GM12878 (cell line): ENCODE data around the gene CSTA. TPM values are rescaled to one million over a fixed set of nuclear protein-coding genes. Genes with fewer than 3 reads are reported as not detected.

Experiments
- BACH1 ChIP-seq: fragments of 450-650 bp; IDR thresholded peaks from 2 replicates; pipeline ENCODE4 v1.6.1; 2017; ENCODE audit warnings: mild to moderate bottlenecking, borderline replicate concordance
- BCL11A ChIP-seq: IDR thresholded peaks from 2 replicates; pipeline ENCODE4 v1.6.1; 2011; ENCODE audit warnings: low read depth, low read length
- BCLAF1 ChIP-seq: fragments of 450-650 bp; IDR thresholded peaks from 2 replicates; pipeline ENCODE4 v1.6.1; 2017; ENCODE audit warnings: antibody characterized with exemption, mild to moderate bottlenecking, moderate library complexity
- BHLHE40 ChIP-seq, 2 experiments: fragments of 450-650 bp in 1 of 2; IDR thresholded peaks; 2 replicates each; pipeline ENCODE4 v1.6.1; 2011 to 2017; ENCODE audit warnings: low read depth in 2 of 2, borderline replicate concordance in 1 of 2, improper control_type of control experiment in 1 of 2, low read length in 1 of 2, mild to moderate bottlenecking in 1 of 2
- CBX3 ChIP-seq: fragments of 200-600 bp; sonication (generic); IDR thresholded peaks from 2 replicates; pipeline ENCODE4 v1.6.1; 2016; ENCODE audit warnings: low read depth, borderline replicate concordance
- CEBPB ChIP-seq, 2 experiments: fragments of 150-350 bp in 1 of 2; IDR thresholded peaks; 2 replicates each; pipeline ENCODE4 v1.6.1; 2012 to 2014; ENCODE audit warnings: low read depth in 2 of 2, low read length in 2 of 2, borderline replicate concordance in 1 of 2, inconsistent platforms in 1 of 2
- E2F8 ChIP-seq: fragments of 450-650 bp; IDR thresholded peaks from 2 replicates; pipeline ENCODE4 v1.6.1; 2018; ENCODE audit warnings: mild to moderate bottlenecking, low read depth, moderate library complexity; ENCODE audit not compliant: partially characterized antibody
- GABPA ChIP-seq: IDR thresholded peaks from 2 replicates; pipeline ENCODE4 v1.6.1; 2014; ENCODE audit warnings: antibody characterized with exemption, low read depth, mild to moderate bottlenecking, inconsistent platforms
- MAX ChIP-seq: IDR thresholded peaks from 2 replicates; pipeline ENCODE4 v1.6.1; 2012; ENCODE audit warnings: low read depth, low read length, improper control_type of control experiment
- MLLT1 ChIP-seq: fragments of 450-650 bp; IDR thresholded peaks from 2 replicates; pipeline ENCODE4 v1.6.1; 2016; ENCODE audit warnings: mild to moderate bottlenecking
- MTA3 ChIP-seq: IDR thresholded peaks from 2 replicates; pipeline ENCODE4 v1.6.1; 2012; ENCODE audit warnings: low read length, inconsistent platforms, borderline replicate concordance
- NRF1 ChIP-seq: conservative IDR thresholded peaks from 2 replicates; pipeline ENCODE4 v1.6.1; 2011; ENCODE audit warnings: mild to moderate bottlenecking, low read depth, low read length, improper control_type of control experiment
- PAX5 ChIP-seq: IDR thresholded peaks from 2 replicates; pipeline ENCODE4 v1.6.1; 2011; ENCODE audit warnings: low read depth, low read length, borderline replicate concordance
- RUNX3 ChIP-seq: IDR thresholded peaks from 2 replicates; pipeline ENCODE4 v1.6.1; 2012; ENCODE audit warnings: low read length, inconsistent platforms
- SREBF1 ChIP-seq: IDR thresholded peaks from 2 replicates; pipeline ENCODE4 v1.6.1; 2012; ENCODE audit warnings: mild to moderate bottlenecking, low read length
- STAT3 ChIP-seq: IDR thresholded peaks from 2 replicates; pipeline ENCODE4 v1.6.1; 2011; ENCODE audit warnings: low read depth, low read length, improper control_type of control experiment
- TCF3 ChIP-seq: IDR thresholded peaks from 2 replicates; pipeline ENCODE4 v1.6.1; 2012; ENCODE audit warnings: low read depth, mild to moderate bottlenecking, low read length, borderline replicate concordance; ENCODE audit not compliant: insufficient read depth
- ZNF24 ChIP-seq: fragments of 450-650 bp; IDR thresholded peaks from 2 replicates; pipeline ENCODE4 v1.6.1; 2017; ENCODE audit warnings: antibody characterized with exemption, mild to moderate bottlenecking
- ZNF592 ChIP-seq: fragments of 450-650 bp; IDR thresholded peaks from 2 replicates; pipeline ENCODE4 v1.6.1; 2017; ENCODE audit warnings: mild to moderate bottlenecking, moderate library complexity
- ZZZ3 ChIP-seq: IDR thresholded peaks from 2 replicates; pipeline ENCODE4 v1.6.1; 2011; ENCODE audit warnings: low read depth; ENCODE audit not compliant: control insufficient read depth, insufficient read length
- polyA plus RNA-seq, 11 experiments: library from polyadenylated mRNA; depleted of rRNA in 4 of 11; unstranded in 6 of 11; stranded (reverse) in 5 of 11; fragments of >200 nt; fragmentation: Nextera tagmentation in 4 of 11; fragmentation: Illumina TruSeq in 1 of 11; extraction: Ambion mirVana in 4 of 11; extraction: Trizol in 1 of 11; gene quantifications; 1 replicate in 1 of 11; 2 replicates in 10 of 11; pipeline versions ENCODE4 v1.2.1 to v1.2.3, GENCODE V29; 2011 to 2016; ENCODE audit warnings: inconsistent platforms in 2 of 11, missing spikeins in 2 of 11, low read depth in 1 of 11
- total RNA-seq, 4 experiments: library from RNA; depleted of rRNA in 3 of 4; stranded (reverse); fragments of >200 nt in 3 of 4; fragmentation: Illumina TruSeq in 1 of 4; extraction: Trizol in 1 of 4; gene quantifications; 2 replicates each; pipeline versions ENCODE4 v1.2.1 to v1.2.3, GENCODE V29; 2013 to 2021

CSTA gene
- total and polyA plus RNA-seq, 10 of the 15 experiments (the other 5 are each of a cell fraction or from before 2014, with no cell fraction given) = 1.8 to 6.7 (median 3.4) TPM

GRCh38 chr3:122298239-122298638 is 26.8 kb upstream of the CSTA start (continued):
- TF ChIP-seq E2F8 (no peak), RUNX3 (peak; percentile 96), BCL11A (peak; percentile 57; the same call in 1 of the 2 replicates), BHLHE40 (IDR thresholded peaks at IDR 0.05; ENCODE audit: borderline replicate concordance in 1 of 2, low read depth in 2 of 2, low read length in 1 of 2) (peak; percentile 38 to 60; a peak in 3 of 4 replicates), NRF1 (no peak), CBX3 (no peak), MAX (no peak), ZNF592 (peak; percentile 86; the same call in 1 of the 2 replicates), SREBF1 (no peak), TCF3 (no peak), CEBPB (IDR thresholded peaks at IDR 0.05; ENCODE audit: borderline replicate concordance in 1 of 2, low read depth in 2 of 2, low read length in 2 of 2) (no peak), PAX5 (peak; percentile 88), MTA3 (0 out of 2 replicates have a peak, but pooled peaks have one; percentile 35), STAT3 (no peak), BCLAF1 (no peak), MLLT1 (no peak), GABPA (no peak), ZZZ3 (no peak), ZNF24 (peak; percentile 81), BACH1 (no peak)
